ENCODE results near the gene SLC30A1.

Gene SLC30A1

GRCh38 chr1:211606914-211607753 is 28.2 kb upstream of the SLC30A1 start:
- no peak for DNase-seq (ENCODE audit: extremely low read depth, low read depth)
- TF ChIP-seq CTCF (IDR thresholded peaks at IDR 0.05; ENCODE audit: low read depth, low read length): no peak

GRCh38 chr1:211606332-211606913 is 27.5 kb upstream of the SLC30A1 start:
- DNase-seq (ENCODE audit: extremely low read depth, low read depth): no peak
- no peak for TF ChIP-seq CTCF (IDR thresholded peaks at IDR 0.05; ENCODE audit: low read depth, low read length)

- DNase-seq (ENCODE audit: extremely low read depth, low read depth): no peak
- no peak for TF ChIP-seq CTCF (IDR thresholded peaks at IDR 0.05; ENCODE audit: low read depth, low read length)
These were observed 26.8 kb upstream of the SLC30A1 start for GRCh38 chr1:211605603-211606331.

- DNase-seq (ENCODE audit: extremely low read depth, low read depth): no peak
- TF ChIP-seq CTCF (IDR thresholded peaks at IDR 0.05; ENCODE audit: low read depth, low read length): no peak
These were observed 26.1 kb upstream of the SLC30A1 start for GRCh38 chr1:211605034-211605433.

- no peak for DNase-seq (ENCODE audit: extremely low read depth, low read depth)
- TF ChIP-seq CTCF (IDR thresholded peaks at IDR 0.05; ENCODE audit: low read depth, low read length): no peak
These were observed 25.6 kb upstream of the SLC30A1 start for GRCh38 chr1:211604548-211604947.

- DNase-seq (ENCODE audit: extremely low read depth, low read depth): no peak
- no peak for TF ChIP-seq CTCF (IDR thresholded peaks at IDR 0.05; ENCODE audit: low read depth, low read length)
These were observed 24.8 kb upstream of the SLC30A1 start for GRCh38 chr1:211603713-211604112.

Measured in AG09319 (cell line).